Measurements from ENCODE around the gene IDH3G.

DNA sequence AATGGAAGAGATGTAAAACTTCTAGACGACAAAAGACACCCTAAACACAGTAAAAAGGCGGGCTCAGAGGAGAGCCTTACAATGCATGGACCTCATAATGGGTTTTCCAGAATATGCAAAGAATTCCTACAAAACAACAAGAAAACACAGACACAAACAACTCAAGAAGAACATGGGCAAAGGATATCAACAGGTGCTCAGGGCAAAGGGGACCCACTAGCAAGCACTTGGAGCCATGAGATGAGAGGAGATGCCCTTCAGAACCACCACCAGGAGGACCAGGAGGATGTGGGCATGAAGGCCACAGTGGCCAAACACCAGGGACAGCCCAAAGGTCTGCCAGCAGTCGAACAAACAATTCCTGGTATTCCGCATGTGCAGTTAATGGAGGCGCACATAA is 19.0 kb upstream of the IDH3G start:
- TF ChIP-seq TCF12 (IDR thresholded peaks at IDR 0.05; ENCODE audit: low read depth) (no peak), RAD21 (IDR thresholded peaks at IDR 0.05; ENCODE audit: low read depth) (no peak), EGR1 (IDR thresholded peaks at IDR 0.05) (no peak), EP300 (IDR thresholded peaks at IDR 0.05; ENCODE audit: borderline replicate concordance) (no peak), TAF1 (IDR thresholded peaks at IDR 0.05; ENCODE audit: low read depth) (no peak), TEAD4 (IDR thresholded peaks at IDR 0.05) (no peak), FOXM1 (IDR thresholded peaks at IDR 0.05; ENCODE audit: borderline replicate concordance, low read depth) (no peak)
- TF ChIP-seq, protein P1, sequence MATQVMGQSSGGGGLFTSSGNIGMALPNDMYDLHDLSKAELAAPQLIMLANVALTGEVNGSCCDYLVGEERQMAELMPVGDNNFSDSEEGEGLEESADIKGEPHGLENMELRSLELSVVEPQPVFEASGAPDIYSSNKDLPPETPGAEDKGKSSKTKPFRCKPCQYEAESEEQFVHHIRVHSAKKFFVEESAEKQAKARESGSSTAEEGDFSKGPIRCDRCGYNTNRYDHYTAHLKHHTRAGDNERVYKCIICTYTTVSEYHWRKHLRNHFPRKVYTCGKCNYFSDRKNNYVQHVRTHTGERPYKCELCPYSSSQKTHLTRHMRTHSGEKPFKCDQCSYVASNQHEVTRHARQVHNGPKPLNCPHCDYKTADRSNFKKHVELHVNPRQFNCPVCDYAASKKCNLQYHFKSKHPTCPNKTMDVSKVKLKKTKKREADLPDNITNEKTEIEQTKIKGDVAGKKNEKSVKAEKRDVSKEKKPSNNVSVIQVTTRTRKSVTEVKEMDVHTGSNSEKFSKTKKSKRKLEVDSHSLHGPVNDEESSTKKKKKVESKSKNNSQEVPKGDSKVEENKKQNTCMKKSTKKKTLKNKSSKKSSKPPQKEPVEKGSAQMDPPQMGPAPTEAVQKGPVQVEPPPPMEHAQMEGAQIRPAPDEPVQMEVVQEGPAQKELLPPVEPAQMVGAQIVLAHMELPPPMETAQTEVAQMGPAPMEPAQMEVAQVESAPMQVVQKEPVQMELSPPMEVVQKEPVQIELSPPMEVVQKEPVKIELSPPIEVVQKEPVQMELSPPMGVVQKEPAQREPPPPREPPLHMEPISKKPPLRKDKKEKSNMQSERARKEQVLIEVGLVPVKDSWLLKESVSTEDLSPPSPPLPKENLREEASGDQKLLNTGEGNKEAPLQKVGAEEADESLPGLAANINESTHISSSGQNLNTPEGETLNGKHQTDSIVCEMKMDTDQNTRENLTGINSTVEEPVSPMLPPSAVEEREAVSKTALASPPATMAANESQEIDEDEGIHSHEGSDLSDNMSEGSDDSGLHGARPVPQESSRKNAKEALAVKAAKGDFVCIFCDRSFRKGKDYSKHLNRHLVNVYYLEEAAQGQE (IDR thresholded peaks at IDR 0.05; ENCODE audit: low read depth) = no peak
- TF ChIP-seq, protein P2, sequence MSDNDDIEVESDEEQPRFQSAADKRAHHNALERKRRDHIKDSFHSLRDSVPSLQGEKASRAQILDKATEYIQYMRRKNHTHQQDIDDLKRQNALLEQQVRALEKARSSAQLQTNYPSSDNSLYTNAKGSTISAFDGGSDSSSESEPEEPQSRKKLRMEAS (IDR thresholded peaks at IDR 0.05) = no peak
- TF ChIP-seq, protein P3, sequence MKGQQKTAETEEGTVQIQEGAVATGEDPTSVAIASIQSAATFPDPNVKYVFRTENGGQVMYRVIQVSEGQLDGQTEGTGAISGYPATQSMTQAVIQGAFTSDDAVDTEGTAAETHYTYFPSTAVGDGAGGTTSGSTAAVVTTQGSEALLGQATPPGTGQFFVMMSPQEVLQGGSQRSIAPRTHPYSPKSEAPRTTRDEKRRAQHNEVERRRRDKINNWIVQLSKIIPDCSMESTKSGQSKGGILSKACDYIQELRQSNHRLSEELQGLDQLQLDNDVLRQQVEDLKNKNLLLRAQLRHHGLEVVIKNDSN (IDR thresholded peaks at IDR 0.05) = no peak

Measured in Ishikawa (cell line).